Esophagus muscularis mucosa (tissue), 4 donors: ENCODE measurements around the gene DDX27.

Source experiments
- EP300 ChIP-seq: sonication (generic); formaldehyde crosslinking; IDR thresholded peaks from one replicate; pipeline ENCODE4 v1.6.1; 2017; ENCODE audit warnings: antibody characterized with exemption
- POLR2A ChIP-seq: fragments of 450-650 bp; IDR thresholded peaks from one replicate; pipeline ENCODE4 v1.6.1; 2017; ENCODE audit warnings: antibody characterized with exemption, moderate library complexity, mild to moderate bottlenecking, low read depth
- POLR2AphosphoS5 ChIP-seq, 2 donors: sonication (generic); formaldehyde crosslinking; IDR thresholded peaks; one replicate each; pipeline ENCODE4 v1.6.1; 2017; ENCODE audit warnings: antibody characterized with exemption in 2 of 2
- TF ChIP-seq, protein P1 (sequence below), 3 experiments: fragments of 200-600 bp in 2 of 3; fragments of 450-650 bp in 1 of 3; sonication (generic) in 2 of 3; IDR thresholded peaks; one replicate each; pipeline ENCODE4 v1.5.1; 2017 to 2019; ENCODE audit warnings: antibody characterized with exemption in 3 of 3, mild to moderate bottlenecking in 2 of 3, moderate library complexity in 1 of 3

- TF ChIP-seq, protein P1, sequence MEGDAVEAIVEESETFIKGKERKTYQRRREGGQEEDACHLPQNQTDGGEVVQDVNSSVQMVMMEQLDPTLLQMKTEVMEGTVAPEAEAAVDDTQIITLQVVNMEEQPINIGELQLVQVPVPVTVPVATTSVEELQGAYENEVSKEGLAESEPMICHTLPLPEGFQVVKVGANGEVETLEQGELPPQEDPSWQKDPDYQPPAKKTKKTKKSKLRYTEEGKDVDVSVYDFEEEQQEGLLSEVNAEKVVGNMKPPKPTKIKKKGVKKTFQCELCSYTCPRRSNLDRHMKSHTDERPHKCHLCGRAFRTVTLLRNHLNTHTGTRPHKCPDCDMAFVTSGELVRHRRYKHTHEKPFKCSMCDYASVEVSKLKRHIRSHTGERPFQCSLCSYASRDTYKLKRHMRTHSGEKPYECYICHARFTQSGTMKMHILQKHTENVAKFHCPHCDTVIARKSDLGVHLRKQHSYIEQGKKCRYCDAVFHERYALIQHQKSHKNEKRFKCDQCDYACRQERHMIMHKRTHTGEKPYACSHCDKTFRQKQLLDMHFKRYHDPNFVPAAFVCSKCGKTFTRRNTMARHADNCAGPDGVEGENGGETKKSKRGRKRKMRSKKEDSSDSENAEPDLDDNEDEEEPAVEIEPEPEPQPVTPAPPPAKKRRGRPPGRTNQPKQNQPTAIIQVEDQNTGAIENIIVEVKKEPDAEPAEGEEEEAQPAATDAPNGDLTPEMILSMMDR (IDR thresholded peaks at IDR 0.05) = no peak
- no peak for TF ChIP-seq POLR2A
- no peak for TF ChIP-seq POLR2AphosphoS5 (IDR thresholded peaks at IDR 0.05)
- TF ChIP-seq EP300 = no peak
These were observed 37.0 kb downstream of the DDX27 start for GRCh38 chr20:49256261-49256660.
